K562 (cell line): ENCODE measurements around the gene CFAP69. TPM values are rescaled to one million over a fixed set of nuclear protein-coding genes. Genes with fewer than 3 reads are reported as not detected.
A peak's percentile ranks its signal among the peaks of the same experiment; 100 is the strongest.

ENCODE experiments used
- CHCHD3 ChIP-seq: fragments of 250-450 bp; sonication (Bioruptor Pico); IDR thresholded peaks from 2 replicates; pipeline ENCODE4 v2.1.2; 2022; ENCODE audit warnings: mild to moderate bottlenecking
- KLF10 ChIP-seq: fragments of 250-450 bp; sonication (Bioruptor Pico); IDR thresholded peaks from 2 replicates; pipeline ENCODE4 v1.6.1; 2021; ENCODE audit warnings: matching md5 sums
- PCBP1 ChIP-seq: fragments of 200-400 bp; formaldehyde crosslinking; IDR thresholded peaks from 2 replicates; pipeline ENCODE4 v1.6.1; 2018; ENCODE audit warnings: mild to moderate bottlenecking, low read depth, low read length; ENCODE audit not compliant: poor library complexity, severe bottlenecking
- POLR2B ChIP-seq: fragments of 450-650 bp; IDR thresholded peaks from 2 replicates; pipeline ENCODE4 v1.6.1; 2018; ENCODE audit warnings: low read depth; ENCODE audit not compliant: partially characterized antibody
- PRPF4 ChIP-seq: fragments of 200-400 bp; formaldehyde crosslinking; IDR thresholded peaks from one replicate; pipeline ENCODE4 v1.6.1; 2017; ENCODE audit warnings: low read length, low read depth, mild to moderate bottlenecking; ENCODE audit not compliant: insufficient read depth, poor library complexity, severe bottlenecking
- RBM25 ChIP-seq: fragments of 200-400 bp; formaldehyde crosslinking; IDR thresholded peaks from 2 replicates; pipeline ENCODE4 v1.6.1; 2018; ENCODE audit warnings: low read length, low read depth, moderate library complexity; ENCODE audit not compliant: severe bottlenecking
- polyA plus RNA-seq, 8 experiments: library from polyadenylated mRNA; depleted of rRNA in 4 of 8; stranded (reverse) in 5 of 8; unstranded in 3 of 8; fragments of >200 nt; fragmentation: Nextera tagmentation in 2 of 8; fragmentation: Illumina TruSeq in 1 of 8; extraction: Ambion mirVana in 2 of 8; extraction: Trizol in 1 of 8; gene quantifications; 2 replicates each; pipeline versions ENCODE4 v1.2.1 to v1.2.3, GENCODE V29; 2011 to 2014; ENCODE audit warnings: inconsistent platforms in 1 of 8, missing spikeins in 1 of 8
- total RNA-seq, 7 experiments: library from RNA; depleted of rRNA in 6 of 7; stranded (reverse); fragments of >200 nt in 6 of 7; fragmentation: Illumina TruSeq in 2 of 7; extraction: Trizol in 2 of 7; gene quantifications; 2 replicates each; pipeline versions ENCODE4 v1.2.1 to v1.2.3, GENCODE V29; 2011 to 2021; ENCODE audit warnings: low replicate concordance in 1 of 7
- TF ChIP-seq, protein P1 (sequence below): sonication (generic); formaldehyde crosslinking; IDR thresholded peaks from 2 replicates; pipeline ENCODE4 v1.8.0; 2022; ENCODE audit warnings: missing genetic modification reagents, mild to moderate bottlenecking, moderate library complexity, borderline replicate concordance
- TF ChIP-seq, protein P2 (sequence below): conservative IDR thresholded peaks from 2 replicates; pipeline ENCODE4 v1.6.1; 2011; ENCODE audit warnings: low read depth, mild to moderate bottlenecking, low read length; ENCODE audit not compliant: control insufficient read depth
- TF ChIP-seq, protein P3 (sequence below): fragments of 450-650 bp; formaldehyde crosslinking; conservative IDR thresholded peaks from 2 replicates; pipeline ENCODE4 v1.4.0; 2022; ENCODE audit warnings: mild to moderate bottlenecking, missing genetic modification characterization
- TF ChIP-seq, protein P4 (sequence below): sonication (generic); formaldehyde crosslinking; IDR thresholded peaks from 2 replicates; pipeline ENCODE4 v1.8.0; 2022; ENCODE audit warnings: mild to moderate bottlenecking, missing genetic modification reagents
- TF ChIP-seq, protein P5 (sequence below): fragments of 450-650 bp; IDR thresholded peaks from 2 replicates; pipeline ENCODE4 v1.7.1; 2018; ENCODE audit warnings: mild to moderate bottlenecking, low read depth; ENCODE audit not compliant: partially characterized antibody

CFAP69 gene
- total and polyA plus RNA-seq, 9 of the 15 experiments (the other 6 are each of a cell fraction or from before 2014, with no cell fraction given), result 0.24 to 5.1 (median 1.7) TPM

DNA sequence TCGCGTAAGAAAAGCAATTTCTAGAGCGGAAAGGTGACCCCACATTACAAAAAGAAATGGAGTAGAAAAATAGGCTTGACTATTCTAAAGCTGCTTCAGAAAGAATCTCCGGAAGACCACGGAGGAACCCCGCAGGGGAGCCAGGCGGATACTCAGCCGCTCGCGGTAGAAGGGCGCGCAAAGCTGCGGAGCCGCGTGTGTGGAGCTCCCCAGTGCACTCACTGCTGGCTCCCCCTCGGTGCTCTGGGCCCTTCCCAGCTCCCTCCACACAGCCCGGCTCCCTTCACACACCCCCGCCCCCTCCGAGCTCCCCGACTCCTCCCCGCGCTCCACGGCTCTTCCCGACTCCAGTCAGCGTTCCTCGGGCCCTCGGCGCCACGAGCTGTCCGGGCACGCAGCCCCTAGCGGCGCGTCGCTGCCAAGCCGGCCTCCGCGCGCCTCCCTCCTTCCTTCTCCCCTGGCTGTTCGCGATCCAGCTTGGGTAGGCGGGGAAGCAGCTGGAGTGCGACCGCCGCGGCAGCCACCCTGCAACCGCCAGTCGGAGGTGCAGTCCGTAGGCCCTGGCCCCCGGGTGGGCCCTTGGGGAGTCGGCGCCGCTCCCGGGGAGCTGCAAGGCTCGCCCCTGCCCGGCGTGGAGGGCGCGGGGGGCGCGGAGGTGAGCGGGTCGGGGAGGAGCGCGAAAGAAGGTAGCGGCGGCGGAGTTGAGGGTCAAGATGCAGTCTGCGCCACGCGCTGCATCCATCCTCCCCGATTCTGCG, 33.4 kb upstream of the CFAP69 start, which contains the start of gene STEAP2 (continued):
- TF ChIP-seq, protein P1, sequence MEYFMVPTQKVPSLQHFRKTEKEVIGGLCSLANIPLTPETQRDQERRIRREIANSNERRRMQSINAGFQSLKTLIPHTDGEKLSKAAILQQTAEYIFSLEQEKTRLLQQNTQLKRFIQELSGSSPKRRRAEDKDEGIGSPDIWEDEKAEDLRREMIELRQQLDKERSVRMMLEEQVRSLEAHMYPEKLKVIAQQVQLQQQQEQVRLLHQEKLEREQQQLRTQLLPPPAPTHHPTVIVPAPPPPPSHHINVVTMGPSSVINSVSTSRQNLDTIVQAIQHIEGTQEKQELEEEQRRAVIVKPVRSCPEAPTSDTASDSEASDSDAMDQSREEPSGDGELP (CRISPR knock-in tag), result peak; percentile 40; the same call in 1 of the 2 replicates
- TF ChIP-seq CHCHD3 (CRISPR knock-in tag) (no peak), KLF10 (no peak), POLR2B (no peak), PRPF4 (no peak), RBM25 (no peak), PCBP1 (peak; percentile 50)
- TF ChIP-seq, protein P2, sequence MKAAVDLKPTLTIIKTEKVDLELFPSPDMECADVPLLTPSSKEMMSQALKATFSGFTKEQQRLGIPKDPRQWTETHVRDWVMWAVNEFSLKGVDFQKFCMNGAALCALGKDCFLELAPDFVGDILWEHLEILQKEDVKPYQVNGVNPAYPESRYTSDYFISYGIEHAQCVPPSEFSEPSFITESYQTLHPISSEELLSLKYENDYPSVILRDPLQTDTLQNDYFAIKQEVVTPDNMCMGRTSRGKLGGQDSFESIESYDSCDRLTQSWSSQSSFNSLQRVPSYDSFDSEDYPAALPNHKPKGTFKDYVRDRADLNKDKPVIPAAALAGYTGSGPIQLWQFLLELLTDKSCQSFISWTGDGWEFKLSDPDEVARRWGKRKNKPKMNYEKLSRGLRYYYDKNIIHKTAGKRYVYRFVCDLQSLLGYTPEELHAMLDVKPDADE, result no peak
- TF ChIP-seq, protein P3, sequence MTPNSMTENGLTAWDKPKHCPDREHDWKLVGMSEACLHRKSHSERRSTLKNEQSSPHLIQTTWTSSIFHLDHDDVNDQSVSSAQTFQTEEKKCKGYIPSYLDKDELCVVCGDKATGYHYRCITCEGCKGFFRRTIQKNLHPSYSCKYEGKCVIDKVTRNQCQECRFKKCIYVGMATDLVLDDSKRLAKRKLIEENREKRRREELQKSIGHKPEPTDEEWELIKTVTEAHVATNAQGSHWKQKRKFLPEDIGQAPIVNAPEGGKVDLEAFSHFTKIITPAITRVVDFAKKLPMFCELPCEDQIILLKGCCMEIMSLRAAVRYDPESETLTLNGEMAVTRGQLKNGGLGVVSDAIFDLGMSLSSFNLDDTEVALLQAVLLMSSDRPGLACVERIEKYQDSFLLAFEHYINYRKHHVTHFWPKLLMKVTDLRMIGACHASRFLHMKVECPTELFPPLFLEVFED, result no peak
- TF ChIP-seq, protein P4, sequence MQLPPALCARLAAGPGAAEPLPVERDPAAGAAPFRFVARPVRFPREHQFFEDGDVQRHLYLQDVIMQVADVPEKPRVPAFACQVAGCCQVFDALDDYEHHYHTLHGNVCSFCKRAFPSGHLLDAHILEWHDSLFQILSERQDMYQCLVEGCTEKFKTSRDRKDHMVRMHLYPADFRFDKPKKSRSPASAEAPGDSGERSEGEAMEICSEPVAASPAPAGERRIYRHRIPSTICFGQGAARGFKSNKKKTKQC, result no peak
- TF ChIP-seq, protein P5, sequence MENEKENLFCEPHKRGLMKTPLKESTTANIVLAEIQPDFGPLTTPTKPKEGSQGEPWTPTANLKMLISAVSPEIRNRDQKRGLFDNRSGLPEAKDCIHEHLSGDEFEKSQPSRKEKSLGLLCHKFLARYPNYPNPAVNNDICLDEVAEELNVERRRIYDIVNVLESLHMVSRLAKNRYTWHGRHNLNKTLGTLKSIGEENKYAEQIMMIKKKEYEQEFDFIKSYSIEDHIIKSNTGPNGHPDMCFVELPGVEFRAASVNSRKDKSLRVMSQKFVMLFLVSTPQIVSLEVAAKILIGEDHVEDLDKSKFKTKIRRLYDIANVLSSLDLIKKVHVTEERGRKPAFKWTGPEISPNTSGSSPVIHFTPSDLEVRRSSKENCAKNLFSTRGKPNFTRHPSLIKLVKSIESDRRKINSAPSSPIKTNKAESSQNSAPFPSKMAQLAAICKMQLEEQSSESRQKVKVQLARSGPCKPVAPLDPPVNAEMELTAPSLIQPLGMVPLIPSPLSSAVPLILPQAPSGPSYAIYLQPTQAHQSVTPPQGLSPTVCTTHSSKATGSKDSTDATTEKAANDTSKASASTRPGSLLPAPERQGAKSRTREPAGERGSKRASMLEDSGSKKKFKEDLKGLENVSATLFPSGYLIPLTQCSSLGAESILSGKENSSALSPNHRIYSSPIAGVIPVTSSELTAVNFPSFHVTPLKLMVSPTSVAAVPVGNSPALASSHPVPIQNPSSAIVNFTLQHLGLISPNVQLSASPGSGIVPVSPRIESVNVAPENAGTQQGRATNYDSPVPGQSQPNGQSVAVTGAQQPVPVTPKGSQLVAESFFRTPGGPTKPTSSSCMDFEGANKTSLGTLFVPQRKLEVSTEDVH, result no peak
